Uterus (tissue), 4 donors: ENCODE measurements around the gene GNAO1. TPM values are rescaled to one million over a fixed set of nuclear protein-coding genes. Genes with fewer than 3 reads are reported as not detected.

ENCODE experiments used
- DNase-seq, 2 donors: peaks; one replicate each; pipeline ENCODE4 v3.0.0-alpha.2; 2019 to 2020
- H3K27ac ChIP-seq, 2 donors: fragments of 200-600 bp; sonication (generic); 1 replicate in 1 of 2; 2 replicates in 1 of 2; pipeline ENCODE4 v1.5.1; 2016 to 2018
- H3K27me3 ChIP-seq, 2 donors: fragments of 200-600 bp; sonication (generic); one replicate each; pipeline ENCODE4 v1.5.1; 2018 to 2019; ENCODE audit warnings: control low read depth in 1 of 2
- H3K36me3 ChIP-seq, 2 donors: fragments of 200-600 bp; sonication (generic); one replicate each; pipeline ENCODE4 v1.5.1; 2019; ENCODE audit warnings: control low read depth in 1 of 2
- H3K4me1 ChIP-seq, 2 donors: fragments of 200-600 bp; sonication (generic); one replicate each; pipeline ENCODE4 v1.5.1; 2018 to 2019; ENCODE audit warnings: control low read depth in 1 of 2
- H3K4me3 ChIP-seq, 2 donors: fragments of 200-600 bp; sonication (generic); 1 replicate in 1 of 2; 2 replicates in 1 of 2; pipeline ENCODE4 v1.5.1; 2018 to 2019; ENCODE audit warnings: mild to moderate bottlenecking in 1 of 2
- H3K9me3 ChIP-seq, 2 donors: fragments of 200-600 bp; sonication (generic); one replicate each; pipeline ENCODE4 v1.5.1; 2019; ENCODE audit warnings: control low read depth in 1 of 2
- POLR2A ChIP-seq, 2 donors: fragments of 450-650 bp; IDR thresholded peaks; one replicate each; pipeline ENCODE4 v1.6.1; 2016; ENCODE audit warnings: antibody characterized with exemption in 2 of 2, mild to moderate bottlenecking in 1 of 2, moderate library complexity in 1 of 2
- intact Hi-C: fragments of 100-400 bp; cut with DNase I; formaldehyde crosslinking; loops from one replicate; pipeline ENCODE4 v1.15.1; 2023; ENCODE audit warnings: low total_unique reads
- total RNA-seq, 4 donors: library from RNA; depleted of rRNA in 3 of 4; stranded (reverse); fragments of >200 nt in 3 of 4; gene quantifications; one replicate each; pipeline versions ENCODE4 v1.1.0 to v1.2.4, GENCODE V29; 2014 to 2023
- TF ChIP-seq, protein P1 (sequence below), 4 experiments: fragments of 200-600 bp in 2 of 4; fragments of 450-650 bp in 2 of 4; sonication (generic) in 2 of 4; IDR thresholded peaks; one replicate each; pipeline ENCODE4 v1.5.1; 2016 to 2019; ENCODE audit warnings: antibody characterized with exemption in 4 of 4, mild to moderate bottlenecking in 2 of 4, moderate library complexity in 1 of 4
- donor health status: DM: yes; HTN: yes; CAD: no.

Gene GNAO1
- total RNA-seq, 4 donors from 2014 or later: 0.26 to 7.2 (median 1.6) TPM; not detected in 1

DNA sequence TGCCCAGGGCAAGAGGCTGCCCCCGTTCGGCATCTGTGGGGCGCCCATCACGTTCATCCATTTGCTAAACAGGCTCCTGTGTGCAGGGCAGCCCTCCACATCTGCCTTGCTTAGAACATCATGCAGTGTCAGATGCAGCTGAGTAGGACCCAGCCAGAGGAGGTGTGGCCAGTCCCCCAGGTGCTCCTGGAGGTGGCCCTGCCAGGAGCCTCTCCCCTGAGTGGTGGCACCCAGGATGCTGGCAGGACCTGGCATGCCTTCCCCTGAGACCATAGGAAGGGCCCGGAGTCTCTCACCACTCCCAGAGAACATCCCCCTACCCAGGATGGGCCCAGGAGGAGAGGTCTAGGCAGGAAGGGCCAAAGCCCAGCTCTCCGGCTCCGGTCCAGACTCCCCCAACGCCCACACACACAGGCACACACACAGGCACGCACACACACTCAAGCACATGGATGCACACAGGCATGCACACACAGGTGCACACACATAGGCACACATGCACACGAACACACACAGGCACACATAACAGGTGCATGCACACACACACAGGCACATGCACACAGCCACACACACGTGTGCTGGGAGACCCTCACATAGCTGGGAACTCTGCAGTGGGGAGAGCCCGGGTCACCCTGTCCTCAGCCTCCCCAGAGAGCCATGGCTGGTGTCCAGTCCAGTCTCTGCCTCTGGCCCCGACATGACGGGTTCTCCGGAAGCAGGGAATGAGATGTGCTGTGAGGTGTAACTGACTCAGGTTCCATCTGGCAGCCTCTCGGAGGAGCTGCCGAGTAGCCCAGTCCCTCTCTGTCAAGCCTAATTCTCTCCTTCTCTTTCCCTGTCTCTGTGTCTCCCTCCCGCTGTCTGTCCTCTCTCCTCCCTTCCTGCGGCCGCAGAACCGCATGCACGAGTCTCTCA is 159.5 kb downstream of the GNAO1 start:
- H3K4me1 ChIP-seq: no peaks in the 10 kb centered on the region
- no peak overlapping the region for H3K27ac ChIP-seq
- TF ChIP-seq, protein P1, sequence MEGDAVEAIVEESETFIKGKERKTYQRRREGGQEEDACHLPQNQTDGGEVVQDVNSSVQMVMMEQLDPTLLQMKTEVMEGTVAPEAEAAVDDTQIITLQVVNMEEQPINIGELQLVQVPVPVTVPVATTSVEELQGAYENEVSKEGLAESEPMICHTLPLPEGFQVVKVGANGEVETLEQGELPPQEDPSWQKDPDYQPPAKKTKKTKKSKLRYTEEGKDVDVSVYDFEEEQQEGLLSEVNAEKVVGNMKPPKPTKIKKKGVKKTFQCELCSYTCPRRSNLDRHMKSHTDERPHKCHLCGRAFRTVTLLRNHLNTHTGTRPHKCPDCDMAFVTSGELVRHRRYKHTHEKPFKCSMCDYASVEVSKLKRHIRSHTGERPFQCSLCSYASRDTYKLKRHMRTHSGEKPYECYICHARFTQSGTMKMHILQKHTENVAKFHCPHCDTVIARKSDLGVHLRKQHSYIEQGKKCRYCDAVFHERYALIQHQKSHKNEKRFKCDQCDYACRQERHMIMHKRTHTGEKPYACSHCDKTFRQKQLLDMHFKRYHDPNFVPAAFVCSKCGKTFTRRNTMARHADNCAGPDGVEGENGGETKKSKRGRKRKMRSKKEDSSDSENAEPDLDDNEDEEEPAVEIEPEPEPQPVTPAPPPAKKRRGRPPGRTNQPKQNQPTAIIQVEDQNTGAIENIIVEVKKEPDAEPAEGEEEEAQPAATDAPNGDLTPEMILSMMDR (IDR thresholded peaks at IDR 0.05): no peak
- TF ChIP-seq POLR2A (IDR thresholded peaks at IDR 0.05): no peak
- no peaks in the 10 kb centered on the region for H3K27me3 ChIP-seq
- no peak for DNase-seq
- no peaks in the 10 kb centered on the region for H3K9me3 ChIP-seq
- no peaks in the 10 kb centered on the region for H3K36me3 ChIP-seq
- intact Hi-C loops: no loop called here
- H3K4me3 ChIP-seq: no peak overlapping the region

DNA sequence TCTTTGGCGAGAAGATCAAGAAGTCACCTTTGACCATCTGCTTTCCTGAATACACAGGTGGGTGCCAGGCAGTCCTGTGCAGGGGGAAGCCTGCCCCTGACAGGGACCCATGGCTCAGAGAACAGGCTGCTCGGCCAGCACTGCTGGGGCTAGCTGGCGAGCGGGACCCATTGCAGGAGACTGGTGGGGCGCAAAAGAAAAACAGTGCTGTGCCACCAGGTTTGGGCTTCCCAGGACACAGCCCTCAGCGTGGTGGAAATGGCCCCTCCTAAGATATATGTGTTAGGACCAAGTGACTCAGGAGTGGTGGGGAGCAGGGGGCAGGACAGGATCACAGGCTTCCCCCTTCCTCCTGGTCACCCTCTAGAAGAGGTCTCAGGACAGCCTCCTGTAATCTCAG is 160.2 kb downstream of the GNAO1 start:
- no peak overlapping the region for H3K4me3 ChIP-seq
- DNase-seq: no peak

DNA sequence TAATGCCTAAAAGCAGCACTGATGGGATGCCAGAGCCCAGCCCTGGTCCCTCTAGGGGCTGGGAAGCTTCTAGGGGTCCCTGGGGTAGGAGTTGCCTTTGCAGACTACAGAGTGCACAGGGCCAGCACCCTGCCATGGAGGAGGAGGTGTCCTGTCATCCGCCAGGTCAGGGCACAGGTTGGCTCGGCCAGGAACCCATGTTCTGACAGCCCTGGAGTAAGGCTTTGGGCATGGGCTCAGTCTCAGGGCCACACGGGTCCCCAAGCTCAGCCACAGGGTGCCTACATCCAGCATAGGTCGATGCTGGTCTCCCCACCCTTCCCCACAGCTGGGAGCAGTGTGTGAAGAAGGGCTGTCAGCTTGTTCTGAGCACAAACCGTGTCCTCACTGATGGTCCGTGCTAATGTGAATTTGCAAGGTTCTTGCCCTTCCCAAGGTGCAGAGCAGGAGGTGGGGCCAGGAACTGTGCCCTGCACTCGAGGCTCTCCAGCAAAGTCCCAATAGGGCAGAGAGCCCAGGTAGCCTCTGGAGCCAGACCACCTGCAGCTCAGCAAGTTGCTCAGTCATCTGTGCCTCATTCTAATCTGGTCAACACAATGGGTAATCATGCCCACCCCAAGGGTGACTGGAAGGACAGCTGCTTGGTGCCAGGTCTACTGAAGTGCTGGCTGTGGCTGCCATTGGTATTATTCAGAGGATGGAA is 161.2 kb downstream of the GNAO1 start:
- DNase-seq: peak in 1 of 2 donors; percentile 5
- intact Hi-C loops: no loop called here
- TF ChIP-seq, protein P1 (IDR thresholded peaks at IDR 0.05): no peak
- TF ChIP-seq POLR2A (IDR thresholded peaks at IDR 0.05): no peak
- no peaks in the 10 kb centered on the region for H3K9me3 ChIP-seq
- no peak overlapping the region for H3K4me3 ChIP-seq
- H3K4me1 ChIP-seq: no peaks in the 10 kb centered on the region
- H3K27me3 ChIP-seq: no peaks in the 10 kb centered on the region
- H3K36me3 ChIP-seq: no peaks in the 10 kb centered on the region
- H3K27ac ChIP-seq: no peak overlapping the region

More for the DNA sequence above, 160.2 kb downstream of the GNAO1 start:
- H3K27me3 ChIP-seq: no peaks in the 10 kb centered on the region
- no peak for TF ChIP-seq POLR2A (IDR thresholded peaks at IDR 0.05)
- TF ChIP-seq, protein P1 (IDR thresholded peaks at IDR 0.05): no peak
- H3K4me1 ChIP-seq: no peaks in the 10 kb centered on the region
- intact Hi-C loops: no loop called here
- no peaks in the 10 kb centered on the region for H3K36me3 ChIP-seq
- H3K9me3 ChIP-seq: no peaks in the 10 kb centered on the region
- H3K27ac ChIP-seq: no peak overlapping the region

DNA sequence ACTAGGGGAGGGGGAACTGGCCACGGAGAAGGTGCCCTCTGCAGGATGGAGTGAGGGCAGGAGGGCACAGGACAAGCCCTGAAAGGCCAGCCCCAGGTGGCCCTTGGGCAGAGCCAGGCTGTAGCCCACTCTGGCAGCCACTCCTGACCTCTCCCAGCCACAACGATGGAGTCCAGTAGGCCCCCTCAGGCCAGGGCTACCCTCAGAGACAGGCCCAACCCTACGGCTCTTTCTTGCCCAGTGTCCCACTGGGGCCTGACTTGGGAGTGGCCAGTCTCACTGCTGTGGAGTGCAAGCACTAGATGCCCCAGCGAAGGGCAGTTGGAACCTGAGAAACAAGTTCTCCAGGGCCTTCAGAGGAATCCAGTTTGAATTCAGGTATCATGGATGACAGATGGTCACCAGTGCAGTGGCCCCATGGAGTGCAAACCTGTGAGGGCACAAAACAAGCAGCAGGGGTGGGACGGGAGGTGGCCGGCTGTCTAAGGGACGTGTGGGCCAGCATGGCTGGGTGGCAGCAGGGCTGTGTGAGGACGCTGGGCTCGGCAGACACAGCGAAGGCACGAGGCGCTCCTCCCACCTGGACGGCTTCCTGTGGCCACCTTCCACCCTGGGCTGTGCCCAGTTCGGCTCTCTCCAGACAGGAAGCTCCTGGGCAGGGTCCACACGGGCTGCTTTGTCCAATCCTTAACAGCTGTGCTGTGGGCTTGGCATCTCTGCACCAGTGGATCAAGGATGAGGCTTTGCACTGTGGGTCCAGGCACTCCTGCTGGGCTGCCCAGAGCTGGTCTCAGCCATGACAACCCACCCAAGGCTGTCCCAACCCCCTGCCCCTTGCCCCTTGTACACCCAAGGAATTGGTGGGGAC is 162.0 kb downstream of the GNAO1 start:
- Histone ChIP-seq H3K27ac (no peak overlapping the region), H3K27me3 (no peaks in the 10 kb centered on the region), H3K4me3 (no peak overlapping the region), H3K9me3 (no peaks in the 10 kb centered on the region), H3K36me3 (no peaks in the 10 kb centered on the region), H3K4me1 (no peaks in the 10 kb centered on the region)
- TF ChIP-seq, protein P1 (IDR thresholded peaks at IDR 0.05): no peak
- no peak for TF ChIP-seq POLR2A (IDR thresholded peaks at IDR 0.05)
- DNase-seq: peak; percentile 6 to 8
- intact Hi-C loops: no loop called here
